GM13976 (cell line): Measurements from ENCODE around the gene CHTF18.

Source experiments
- DNase-seq: peaks from one replicate; pipeline ENCODE4 v3.0.0; 2012; ENCODE audit warnings: low spot score
- CTCF ChIP-seq: IDR thresholded peaks from 2 replicates; pipeline ENCODE4 v1.5.1; 2012; ENCODE audit warnings: borderline replicate concordance, mild to moderate bottlenecking; ENCODE audit not compliant: insufficient read depth; ENCODE audit errors: extremely low read depth, missing control alignments, control extremely low read depth
- in situ Hi-C: fragments of 300-500 bp; cut with MboI; formaldehyde crosslinking; loops from one replicate; pipeline ENCODE4 v1.12.0; 2022; ENCODE audit warnings: low sequenced_read_pairs, mixed read lengths, inconsistent platforms; ENCODE audit not compliant: unreplicated experiment

CHTF18 gene

GRCh38 chr16:781346-782010 is 6.9 kb upstream of the CHTF18 start:
- TF ChIP-seq CTCF, result no peak
- DNase-seq, result no peak
- in situ Hi-C loops, result loop anchor here (5.0 kb wide), 1 partner anchor 69 kb away; no protein-coding TSS in a partner anchor

- DNase-seq, result no peak
- in situ Hi-C loops, result loop anchor here (5.0 kb wide), 1 partner anchor 70 kb away; no protein-coding TSS in a partner anchor
- no peak for TF ChIP-seq CTCF
Measured at GRCh38 chr16:782258-782657, 6.2 kb upstream of the CHTF18 start.

- DNase-seq, result no peak
- in situ Hi-C loops, result loop anchor here (5.0 kb wide), 1 partner anchor 71 kb away; no protein-coding TSS in a partner anchor
- no peak for TF ChIP-seq CTCF
Measured at GRCh38 chr16:782766-783403, 5.5 kb upstream of the CHTF18 start.

- no peak for DNase-seq
- in situ Hi-C loops, result loop anchor here (5.0 kb wide), 1 partner anchor 71 kb away; no protein-coding TSS in a partner anchor
Measured at GRCh38 chr16:783404-784161, 4.8 kb upstream of the CHTF18 start.

GRCh38 chr16:784431-784830 is 4.0 kb upstream of the CHTF18 start:
- DNase-seq, result no peak
- in situ Hi-C loops, result loop anchor here (5.0 kb wide), 1 partner anchor 72 kb away; no protein-coding TSS in a partner anchor
- no peak for TF ChIP-seq CTCF

More at GRCh38 chr16:783404-784161, 4.8 kb upstream of the CHTF18 start:
- TF ChIP-seq CTCF, result no peak
